ENCODE data around the gene HFM1.
"Not testable (repeated sequence)": the region's sequence is repeated elsewhere in the genome, so short reads cannot be mapped to it uniquely, and the experiment has no call there.

The HFM1 gene, protein sequence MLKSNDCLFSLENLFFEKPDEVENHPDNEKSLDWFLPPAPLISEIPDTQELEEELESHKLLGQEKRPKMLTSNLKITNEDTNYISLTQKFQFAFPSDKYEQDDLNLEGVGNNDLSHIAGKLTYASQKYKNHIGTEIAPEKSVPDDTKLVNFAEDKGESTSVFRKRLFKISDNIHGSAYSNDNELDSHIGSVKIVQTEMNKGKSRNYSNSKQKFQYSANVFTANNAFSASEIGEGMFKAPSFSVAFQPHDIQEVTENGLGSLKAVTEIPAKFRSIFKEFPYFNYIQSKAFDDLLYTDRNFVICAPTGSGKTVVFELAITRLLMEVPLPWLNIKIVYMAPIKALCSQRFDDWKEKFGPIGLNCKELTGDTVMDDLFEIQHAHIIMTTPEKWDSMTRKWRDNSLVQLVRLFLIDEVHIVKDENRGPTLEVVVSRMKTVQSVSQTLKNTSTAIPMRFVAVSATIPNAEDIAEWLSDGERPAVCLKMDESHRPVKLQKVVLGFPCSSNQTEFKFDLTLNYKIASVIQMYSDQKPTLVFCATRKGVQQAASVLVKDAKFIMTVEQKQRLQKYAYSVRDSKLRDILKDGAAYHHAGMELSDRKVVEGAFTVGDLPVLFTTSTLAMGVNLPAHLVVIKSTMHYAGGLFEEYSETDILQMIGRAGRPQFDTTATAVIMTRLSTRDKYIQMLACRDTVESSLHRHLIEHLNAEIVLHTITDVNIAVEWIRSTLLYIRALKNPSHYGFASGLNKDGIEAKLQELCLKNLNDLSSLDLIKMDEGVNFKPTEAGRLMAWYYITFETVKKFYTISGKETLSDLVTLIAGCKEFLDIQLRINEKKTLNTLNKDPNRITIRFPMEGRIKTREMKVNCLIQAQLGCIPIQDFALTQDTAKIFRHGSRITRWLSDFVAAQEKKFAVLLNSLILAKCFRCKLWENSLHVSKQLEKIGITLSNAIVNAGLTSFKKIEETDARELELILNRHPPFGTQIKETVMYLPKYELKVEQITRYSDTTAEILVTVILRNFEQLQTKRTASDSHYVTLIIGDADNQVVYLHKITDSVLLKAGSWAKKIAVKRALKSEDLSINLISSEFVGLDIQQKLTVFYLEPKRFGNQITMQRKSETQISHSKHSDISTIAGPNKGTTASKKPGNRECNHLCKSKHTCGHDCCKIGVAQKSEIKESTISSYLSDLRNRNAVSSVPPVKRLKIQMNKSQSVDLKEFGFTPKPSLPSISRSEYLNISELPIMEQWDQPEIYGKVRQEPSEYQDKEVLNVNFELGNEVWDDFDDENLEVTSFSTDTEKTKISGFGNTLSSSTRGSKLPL (N-terminal part only)

DNA sequence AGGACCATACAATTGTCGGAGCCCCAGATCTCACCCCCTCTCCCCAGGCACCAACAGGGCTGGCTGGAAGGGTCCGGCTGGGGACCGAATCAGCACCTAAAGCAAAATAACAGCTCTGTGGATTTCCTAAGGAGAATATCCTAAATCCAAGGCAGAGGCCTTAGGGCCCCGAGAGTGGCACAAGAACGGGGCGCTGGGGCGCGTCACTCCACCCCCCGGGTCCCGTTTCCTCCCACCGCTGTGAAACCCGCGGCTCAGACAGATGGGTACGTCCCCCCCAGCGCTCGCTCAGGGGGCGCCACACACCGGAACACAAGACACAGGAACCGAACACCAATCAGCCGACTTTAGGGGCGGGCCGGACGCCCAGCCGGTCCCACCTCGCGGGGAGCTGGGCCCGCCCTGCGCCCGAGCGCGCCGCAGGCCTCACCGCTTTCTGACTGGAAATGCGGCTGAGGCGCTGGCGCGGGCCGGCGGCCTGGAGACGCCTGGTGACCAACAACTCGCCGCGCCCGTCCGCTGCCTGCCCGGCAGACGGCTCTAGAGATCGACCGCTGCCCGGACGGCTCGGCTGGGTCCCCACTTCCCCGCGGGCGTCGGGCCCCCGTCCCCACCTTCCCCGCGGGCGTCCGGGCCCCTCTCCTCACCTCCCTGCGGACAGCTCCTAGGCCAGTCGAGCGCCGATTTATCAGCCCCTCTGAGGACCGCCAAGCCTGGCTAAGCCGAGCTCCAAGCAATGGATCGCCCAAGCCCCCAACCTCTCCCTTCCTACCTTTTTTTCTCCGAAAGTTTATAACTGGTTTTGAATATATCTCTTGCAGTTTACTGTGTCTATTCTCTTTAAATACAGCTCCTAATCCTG, at the start of gene HFM1:
TSS of gene HFM1 (minus strand) at position 687 of the 862 bp plus-strand sequence. CDS start 3,755 bp downstream, outside the sequence.
- DNase-seq (ENCODE audit: low spot score) = peak; percentile 69

DNA sequence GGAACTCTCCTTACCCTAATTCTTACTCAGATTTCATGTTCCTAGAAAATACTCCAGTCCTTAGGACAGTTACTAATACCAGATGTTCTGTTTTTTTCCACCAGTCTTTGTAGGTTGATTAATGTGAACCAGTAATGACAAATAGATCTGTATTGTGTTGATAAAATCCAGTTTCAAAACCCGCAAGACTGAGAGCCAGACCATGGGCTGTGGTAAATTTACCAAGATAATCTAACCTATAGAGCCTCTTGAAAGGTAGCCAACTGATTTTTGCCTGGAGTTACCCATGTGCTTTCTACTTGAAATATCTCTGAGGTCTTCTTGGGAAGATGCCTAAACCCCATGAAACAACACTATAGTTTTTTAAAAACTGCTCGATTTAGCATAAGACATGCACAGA, 49.5 kb upstream of the HFM1 start:
- DNase-seq (ENCODE audit: low spot score) = no peak

DNA sequence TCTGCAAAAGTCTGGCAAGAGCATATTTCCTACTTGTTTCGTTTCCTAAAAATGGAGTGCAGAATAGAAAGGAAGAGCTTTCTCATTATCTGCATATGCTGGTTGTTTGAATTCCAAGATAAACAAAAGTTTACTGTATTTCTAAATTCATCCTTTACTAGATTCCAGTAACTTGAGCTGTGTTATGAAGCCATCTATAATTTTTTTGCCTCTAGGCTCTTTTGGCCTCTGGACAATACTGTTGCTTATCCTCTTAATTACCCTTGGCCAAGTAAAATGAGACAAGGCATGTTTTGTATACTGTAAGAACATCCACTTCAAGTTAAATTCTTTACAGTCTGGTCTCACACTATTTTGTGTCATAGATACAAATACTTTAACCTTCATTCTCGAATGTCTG, 45.6 kb upstream of the HFM1 start:
- no peak for DNase-seq (ENCODE audit: low spot score)

DNA sequence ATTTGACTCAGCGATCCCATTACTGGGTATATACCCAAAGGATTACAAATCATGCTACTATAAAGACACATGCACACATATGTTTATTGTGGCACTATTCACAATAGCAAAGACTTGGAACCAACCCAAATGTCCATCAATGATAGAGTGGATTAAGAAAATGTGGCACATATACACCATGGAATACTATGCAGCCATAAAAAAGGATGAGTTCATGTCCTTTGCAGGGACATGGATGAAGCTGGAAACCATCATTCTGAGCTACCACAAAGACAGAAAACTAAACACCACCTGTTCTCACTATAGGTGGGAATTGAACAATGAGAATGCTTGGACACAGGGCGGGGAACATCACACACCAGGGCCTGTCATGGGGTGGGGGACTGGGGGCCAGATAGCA, 43.1 kb upstream of the HFM1 start:
- DNase-seq (ENCODE audit: low spot score) = not testable (repeated sequence)

DNA sequence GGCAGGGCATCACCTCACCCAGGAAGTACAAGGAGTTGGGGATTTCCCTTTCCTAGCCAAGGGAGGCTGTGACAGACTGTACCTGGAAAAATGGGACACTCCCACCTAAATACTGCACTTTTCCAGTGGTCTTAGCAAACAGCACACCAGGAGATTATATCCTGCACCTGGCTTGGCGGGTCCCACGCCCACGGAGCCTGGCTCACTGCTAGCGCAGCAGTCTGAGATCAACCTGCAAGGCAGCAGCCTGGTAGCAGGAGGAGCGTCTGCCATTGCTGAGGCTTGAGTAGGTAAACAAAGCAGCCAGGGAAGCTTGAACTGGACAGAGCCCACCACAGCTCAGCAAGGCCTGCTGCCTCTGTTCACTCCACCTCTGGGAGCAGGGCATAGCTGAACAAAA, 37.3 kb upstream of the HFM1 start:
- not testable (repeated sequence) for DNase-seq (ENCODE audit: low spot score)

DNA sequence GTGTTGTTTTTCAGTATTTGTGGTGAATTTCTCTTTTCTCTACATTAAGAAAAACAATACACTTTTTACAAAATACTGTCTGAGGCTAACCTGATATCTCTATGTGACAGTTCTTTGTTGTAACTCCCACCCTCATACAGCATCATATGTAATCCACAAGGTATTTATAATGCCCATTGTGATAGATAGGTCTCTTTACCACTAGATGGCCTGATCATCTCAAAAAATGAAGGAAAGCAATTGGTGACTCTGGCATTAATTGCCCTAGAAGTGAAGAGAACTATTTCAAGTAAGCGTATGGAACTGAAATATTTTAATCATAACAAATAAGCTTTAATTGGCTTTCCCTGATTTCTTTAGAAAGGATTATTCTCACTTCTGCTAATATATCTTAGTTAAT, 36.2 kb upstream of the HFM1 start:
- DNase-seq (ENCODE audit: low spot score) = peak; percentile 10

DNA sequence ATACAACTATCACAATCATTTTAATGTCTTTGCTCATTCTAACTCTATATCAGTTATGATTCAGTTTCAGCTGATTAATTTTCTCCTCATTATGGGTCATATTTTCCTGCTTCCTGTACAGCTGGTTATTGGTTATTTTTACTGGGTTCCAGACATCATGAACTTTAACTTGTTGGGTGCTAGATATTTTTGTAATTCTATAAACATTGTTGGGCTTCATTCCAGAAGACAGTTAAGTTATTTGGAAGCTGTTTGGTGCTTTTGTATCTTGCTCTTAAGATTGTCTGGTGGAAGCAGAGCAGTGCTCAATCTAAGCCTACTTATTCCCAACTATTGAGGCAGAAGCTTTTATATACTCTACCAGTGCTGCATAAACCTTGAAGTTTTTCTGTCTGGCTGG, 34.4 kb upstream of the HFM1 start:
- DNase-seq (ENCODE audit: low spot score) = no peak

DNA sequence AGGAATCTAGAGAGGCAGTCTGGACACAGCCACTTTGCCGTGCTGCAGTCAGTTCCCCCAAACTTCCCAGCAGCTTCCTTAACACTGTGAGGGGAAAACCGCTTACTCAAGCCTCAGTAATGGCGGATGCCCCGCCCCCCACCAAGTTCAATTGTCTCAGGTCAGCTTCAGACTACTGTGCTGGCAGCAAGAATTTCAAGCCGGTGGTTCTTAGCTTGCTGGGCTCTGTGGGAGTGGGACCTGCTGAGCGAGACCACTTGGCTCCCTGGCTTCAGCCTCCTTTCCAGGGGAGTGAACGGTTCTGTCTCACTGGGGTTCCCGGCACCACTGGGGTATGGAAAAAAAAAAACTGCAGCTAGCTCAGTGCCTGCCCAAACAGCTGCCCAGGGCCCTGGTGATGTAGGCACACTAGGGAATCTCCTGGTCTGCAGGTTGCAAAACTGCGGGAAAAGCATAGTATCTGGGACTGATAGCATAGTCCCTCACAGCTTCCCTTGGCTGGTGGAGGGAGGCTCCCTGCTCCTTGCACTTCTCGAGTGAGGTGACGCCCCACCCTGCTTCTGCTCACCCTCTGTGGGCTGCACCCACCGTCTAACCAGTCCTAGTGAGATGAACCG, 23.7 kb upstream of the HFM1 start:
- no peak for DNase-seq (ENCODE audit: low spot score)

DNA sequence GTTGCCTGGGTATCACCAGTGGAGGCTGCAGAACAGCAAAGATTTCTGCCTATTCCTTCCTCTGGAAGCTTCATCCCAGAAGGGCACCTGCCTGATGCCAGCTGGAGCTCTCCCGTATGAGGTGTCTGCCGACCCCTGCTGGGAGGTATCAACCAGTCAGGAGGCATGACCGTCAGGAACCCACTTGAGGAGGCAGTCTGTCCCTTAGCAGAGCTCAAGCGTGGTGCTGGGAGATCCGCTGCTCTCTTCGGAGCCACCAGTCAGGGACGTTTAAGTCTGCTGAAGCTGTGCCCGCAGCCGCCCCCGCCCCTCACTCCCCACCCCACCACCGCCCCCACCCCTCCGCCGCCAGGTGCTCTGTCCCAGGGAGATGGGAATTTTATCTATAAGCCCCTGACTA, 23.1 kb upstream of the HFM1 start:
- no peak for DNase-seq (ENCODE audit: low spot score)

DNA sequence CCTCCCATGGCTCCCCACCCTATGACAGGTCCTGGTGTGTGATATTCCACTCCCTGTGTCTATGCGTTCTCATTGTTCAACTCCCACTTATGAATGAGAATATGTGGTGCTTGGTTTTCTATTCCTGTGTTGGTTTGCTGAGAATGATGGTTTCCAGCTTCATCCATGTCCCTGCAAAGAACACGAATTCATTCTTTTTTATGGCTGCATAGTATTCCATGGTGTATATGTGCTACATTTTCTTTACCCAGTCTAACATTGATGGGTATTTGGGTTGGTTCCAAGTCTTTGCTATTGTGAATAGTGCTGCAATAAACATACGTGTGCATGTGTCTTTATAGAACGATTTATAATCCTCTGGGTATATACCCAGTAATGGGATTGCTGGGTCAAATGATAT, 17.9 kb upstream of the HFM1 start:
- not testable (repeated sequence) for DNase-seq (ENCODE audit: low spot score)

DNA sequence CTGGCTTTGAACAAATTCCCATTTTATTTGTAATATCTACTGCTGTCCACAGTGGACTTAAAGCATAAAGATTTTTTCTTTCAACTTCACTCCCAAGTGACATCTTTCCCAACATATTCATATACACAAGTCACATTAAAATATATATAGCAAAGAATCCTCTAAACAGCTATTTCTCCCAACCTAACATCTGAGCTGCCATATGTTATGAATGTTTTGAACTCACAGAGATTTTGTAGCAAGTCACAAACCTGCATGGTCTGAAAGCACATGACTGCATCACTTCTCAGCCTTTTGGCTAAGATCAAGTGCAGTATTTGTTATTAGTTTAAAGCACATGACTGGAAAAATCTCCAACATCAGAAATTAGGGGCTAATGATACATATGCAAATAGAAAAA, 7.7 kb upstream of the HFM1 start:
- DNase-seq (ENCODE audit: low spot score) = no peak

DNA sequence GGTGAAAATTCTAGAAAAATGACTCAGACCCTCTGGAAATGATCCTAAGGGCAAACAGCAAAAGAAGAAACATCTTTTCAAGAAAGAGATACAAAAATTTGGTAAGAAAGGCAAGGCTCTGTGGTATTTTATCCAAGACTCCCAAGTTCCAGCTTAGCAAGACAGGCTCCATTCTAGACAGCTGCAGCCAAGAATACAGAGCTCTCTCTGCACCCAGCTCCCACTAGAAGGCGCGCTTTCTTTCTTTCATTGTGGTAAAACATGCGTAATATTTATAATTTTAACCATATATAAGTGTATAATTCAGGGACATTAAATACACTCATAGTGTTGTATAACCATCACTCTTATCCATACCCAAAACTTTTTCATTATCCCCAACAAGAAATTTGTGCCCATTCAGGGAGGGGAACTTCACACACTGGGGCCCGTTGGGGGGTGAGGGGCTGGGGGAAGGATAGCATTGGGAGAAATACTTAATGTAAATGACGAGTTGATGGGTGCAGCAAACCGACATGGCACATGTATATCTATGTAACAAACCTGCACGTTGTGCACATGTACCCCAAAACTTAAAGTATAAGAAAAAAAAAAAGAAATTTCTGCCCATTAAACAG, 2.2 kb upstream of the HFM1 start:
- DNase-seq (ENCODE audit: low spot score) = no peak

DNA sequence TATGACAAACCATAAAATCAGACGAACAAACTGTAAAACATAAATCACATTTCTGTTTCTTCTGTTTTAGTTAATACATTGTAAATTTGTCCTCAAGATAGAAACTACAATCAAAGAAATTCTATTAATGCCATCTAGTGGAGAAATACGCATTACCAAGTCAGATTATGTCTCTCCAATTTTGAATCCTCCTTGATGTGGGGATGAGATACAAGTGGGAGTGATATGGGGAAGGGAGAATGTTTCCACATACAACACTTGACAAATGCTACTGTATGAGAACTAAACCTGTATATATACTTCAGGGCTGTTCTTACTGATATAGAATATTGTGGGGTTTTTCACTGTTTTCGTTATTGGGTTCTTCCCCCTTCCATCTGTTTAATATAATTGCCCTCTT, 2.6 kb downstream of the HFM1 start:
- DNase-seq (ENCODE audit: low spot score) = no peak

DNA sequence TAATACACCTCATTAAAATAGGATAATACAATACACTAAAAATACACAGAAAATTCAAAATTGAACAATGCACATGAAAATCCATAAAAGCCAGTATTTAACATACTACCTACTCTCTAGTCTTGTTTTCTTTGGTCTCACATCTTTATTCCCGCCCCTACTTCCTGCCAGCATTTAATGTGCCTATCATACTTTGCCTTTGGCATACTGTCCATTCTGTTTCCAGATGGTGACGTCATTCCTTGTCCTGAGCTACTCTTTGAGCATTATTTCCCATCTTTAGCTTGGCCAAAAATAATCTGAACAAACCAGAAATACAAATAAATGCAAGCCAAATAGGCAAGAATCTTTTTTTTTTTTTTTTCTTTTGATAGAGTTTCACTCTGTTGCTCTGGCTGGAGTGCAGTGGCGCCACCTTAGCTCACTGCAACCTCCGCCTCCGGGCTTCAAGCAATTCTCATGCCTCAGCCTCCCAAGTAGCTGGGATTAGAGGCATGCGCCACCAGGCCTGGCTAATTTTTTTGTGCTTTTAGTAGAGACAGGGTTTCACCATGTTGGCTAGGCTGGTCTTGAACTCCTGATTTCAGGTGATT, 4.4 kb downstream of the HFM1 start:
- no peak for DNase-seq (ENCODE audit: low spot score)

DNA sequence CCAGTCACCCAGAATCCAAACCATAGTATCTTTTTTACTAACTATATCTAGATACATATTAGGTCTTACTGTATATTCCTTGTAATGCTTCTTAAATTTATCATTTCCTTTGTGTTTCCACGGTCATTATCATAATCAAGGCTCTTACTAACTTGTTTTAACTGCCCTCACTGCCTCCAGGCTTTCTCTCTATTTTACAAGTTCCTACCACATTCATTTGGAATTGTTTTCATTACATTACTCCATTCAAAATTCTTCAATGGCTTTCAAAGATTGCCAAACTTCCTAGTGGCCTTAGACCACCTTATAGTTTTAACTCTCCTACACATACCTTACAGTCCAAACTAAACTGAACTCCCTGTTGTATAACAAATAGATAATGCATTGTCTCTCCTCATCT, 6.3 kb downstream of the HFM1 start:
- no peak for DNase-seq (ENCODE audit: low spot score)

DNA sequence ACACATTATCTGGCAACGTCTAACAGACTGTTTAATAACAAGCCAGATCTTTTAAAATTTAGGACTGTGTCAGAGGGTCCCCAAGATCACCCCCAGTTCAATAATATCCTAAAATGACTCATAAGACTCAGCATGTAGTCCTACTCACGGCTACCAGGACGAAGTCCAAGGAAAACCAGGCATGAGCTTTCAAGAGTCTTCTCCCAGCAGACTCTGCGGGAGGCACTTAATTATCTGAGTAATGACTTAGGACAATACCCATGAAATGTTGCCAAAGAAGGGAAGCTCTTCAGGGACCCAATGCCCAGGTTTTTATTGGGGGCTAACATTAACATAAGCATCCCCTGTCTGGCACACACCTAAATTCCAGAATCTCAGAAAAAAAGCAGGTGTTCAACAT, 7.0 kb downstream of the HFM1 start:
- DNase-seq (ENCODE audit: low spot score) = no peak

DNA sequence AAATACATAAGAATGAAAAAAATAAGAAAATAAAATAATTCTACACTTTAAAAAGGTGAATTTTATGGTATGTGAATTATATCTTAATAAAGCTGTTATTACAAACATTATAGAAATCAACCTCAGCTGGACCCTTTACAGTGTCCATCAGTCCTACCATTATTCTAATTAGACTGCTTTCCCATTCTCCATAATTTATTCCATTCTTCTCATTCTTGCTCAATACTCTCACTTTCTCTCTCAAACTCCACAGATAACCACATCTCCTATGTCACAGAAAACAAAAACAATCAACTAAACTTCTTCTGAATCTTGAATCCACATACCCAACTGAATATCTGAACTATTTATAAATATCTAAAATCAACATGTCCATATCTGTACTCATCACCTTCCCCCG, 11.6 kb downstream of the HFM1 start:
- DNase-seq (ENCODE audit: low spot score) = no peak

DNA sequence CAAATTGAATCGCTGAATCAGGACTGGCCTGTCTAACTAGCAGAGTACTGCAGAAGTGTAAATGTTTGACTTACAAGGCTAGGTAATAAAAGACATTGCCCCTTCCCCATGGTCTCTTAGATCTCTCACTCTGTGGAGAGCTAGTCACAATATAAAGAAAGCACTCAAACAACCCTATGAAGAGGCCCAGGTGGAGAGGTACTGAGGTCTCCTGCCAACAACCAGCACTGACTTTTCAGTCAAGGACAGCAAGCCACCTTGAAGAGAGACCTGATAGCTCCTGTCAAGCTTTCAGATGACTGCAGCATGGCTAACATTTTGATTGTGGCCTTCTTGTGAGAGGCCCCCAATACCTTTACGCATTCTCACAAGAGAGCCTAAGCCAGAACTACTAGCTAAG, 18.5 kb downstream of the HFM1 start:
- no peak for DNase-seq (ENCODE audit: low spot score)

DNA sequence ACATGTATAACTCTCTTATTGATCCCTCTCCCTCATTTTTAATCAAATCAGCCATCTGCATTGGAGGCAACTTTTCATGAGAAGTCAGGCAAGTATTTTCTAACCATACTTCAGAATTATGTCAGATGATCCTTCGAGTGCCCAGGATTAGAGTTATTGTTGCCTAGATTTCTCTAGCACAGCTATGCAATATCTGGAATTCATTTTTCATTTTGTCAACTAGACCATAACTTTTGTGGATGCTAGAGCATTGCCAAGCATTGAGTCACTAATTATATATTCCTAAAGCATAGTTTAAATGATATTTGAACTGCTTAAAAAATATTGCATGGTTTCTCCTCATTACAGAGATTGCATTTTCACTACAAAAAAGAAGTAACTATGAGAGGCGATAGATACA, 21.2 kb downstream of the HFM1 start:
- no peak for DNase-seq (ENCODE audit: low spot score)

DNA sequence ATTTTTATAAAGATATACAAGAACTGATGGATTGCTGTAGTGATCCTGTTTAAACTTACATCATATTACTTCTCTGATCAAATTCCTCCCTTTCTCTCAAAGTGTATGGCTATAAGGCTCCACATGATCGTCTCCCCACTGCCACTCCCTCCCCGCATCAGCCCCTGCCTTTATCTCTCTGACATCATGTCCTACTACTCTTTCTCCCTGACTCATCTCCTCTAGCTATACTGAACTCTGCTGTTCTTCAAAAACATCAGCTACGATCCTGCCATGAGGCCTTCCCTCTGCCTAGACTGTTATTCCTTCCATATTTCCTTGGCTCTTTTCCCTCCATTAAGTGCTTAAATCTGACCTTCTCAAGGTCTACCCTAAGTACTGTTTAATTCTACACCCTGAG, 22.8 kb downstream of the HFM1 start:
- no peak for DNase-seq (ENCODE audit: low spot score)

Data from HuH-7 (cell line).